Tibial artery (tissue), 4 donors: ENCODE data around the gene WHRN.

Experiments used
- DNase-seq, 2 donors: peaks; one replicate each; pipeline ENCODE4 v3.0.0-alpha.2; 2019
- H3K27ac ChIP-seq, 2 donors: fragments of 200-600 bp; sonication (generic) in 1 of 2; 1 replicate in 1 of 2; 2 replicates in 1 of 2; pipeline ENCODE4 v1.5.1; 2018 to 2019; ENCODE audit warnings: mild to moderate bottlenecking in 1 of 2
- H3K27me3 ChIP-seq, 2 donors: fragments of 200-600 bp; sonication (generic) in 1 of 2; one replicate each; pipeline versions ENCODE4 v1.5.1 to v1.6.0; 2016 to 2019
- H3K36me3 ChIP-seq, 3 donors: fragments of 200-600 bp; sonication (generic) in 2 of 3; one replicate each; pipeline ENCODE4 v1.5.1; 2016 to 2019; ENCODE audit warnings: mild to moderate bottlenecking in 2 of 3
- H3K4me1 ChIP-seq, 4 donors: fragments of 200-600 bp; sonication (generic) in 2 of 4; 1 replicate in 3 of 4; 2 replicates in 1 of 4; pipeline ENCODE4 v1.5.1; 2016 to 2019
- H3K4me3 ChIP-seq, 2 donors: fragments of 200-600 bp; sonication (generic) in 1 of 2; 1 replicate in 1 of 2; 2 replicates in 1 of 2; pipeline ENCODE4 v1.5.1; 2018 to 2019; ENCODE audit warnings: mild to moderate bottlenecking in 2 of 2
- H3K9me3 ChIP-seq, 3 donors: fragments of 200-600 bp; sonication (generic) in 1 of 3; one replicate each; pipeline ENCODE4 v1.5.1; 2016 to 2019
- intact Hi-C: fragments of 100-400 bp; cut with DNase I; formaldehyde crosslinking; loops from one replicate; pipeline ENCODE4 v1.15.0; 2023; ENCODE audit warnings: low total_unique reads
- TF ChIP-seq, protein P1 (sequence below), 2 experiments: fragments of 200-600 bp in 1 of 2; fragments of 450-650 bp in 1 of 2; IDR thresholded peaks; one replicate each; pipeline ENCODE4 v1.5.1; 2017 to 2019; ENCODE audit warnings: antibody characterized with exemption in 2 of 2, mild to moderate bottlenecking in 1 of 2, moderate library complexity in 1 of 2

Gene WHRN

DNA sequence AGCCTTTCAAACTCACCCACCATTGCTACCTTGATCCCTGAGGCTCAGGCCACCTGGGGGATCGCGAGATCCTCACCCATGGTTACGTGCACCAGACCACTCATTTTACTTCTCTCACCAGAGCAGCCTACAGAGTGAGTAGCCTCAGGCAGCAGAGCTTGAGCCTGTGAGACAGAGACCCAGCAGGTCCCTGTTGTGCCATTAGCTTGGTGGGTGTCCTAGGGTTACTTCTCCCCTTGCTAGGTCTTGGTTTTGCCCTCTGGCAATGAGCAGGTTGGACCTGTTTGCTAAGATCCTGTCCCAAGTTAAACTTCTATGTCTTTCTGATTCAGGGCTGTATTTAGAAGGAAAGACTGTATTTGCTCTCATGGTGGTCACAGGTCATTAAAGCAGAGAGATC lies 21.8 kb downstream of the WHRN start:
- peak in 1 of 2 donors; percentile 11 for DNase-seq

DNA sequence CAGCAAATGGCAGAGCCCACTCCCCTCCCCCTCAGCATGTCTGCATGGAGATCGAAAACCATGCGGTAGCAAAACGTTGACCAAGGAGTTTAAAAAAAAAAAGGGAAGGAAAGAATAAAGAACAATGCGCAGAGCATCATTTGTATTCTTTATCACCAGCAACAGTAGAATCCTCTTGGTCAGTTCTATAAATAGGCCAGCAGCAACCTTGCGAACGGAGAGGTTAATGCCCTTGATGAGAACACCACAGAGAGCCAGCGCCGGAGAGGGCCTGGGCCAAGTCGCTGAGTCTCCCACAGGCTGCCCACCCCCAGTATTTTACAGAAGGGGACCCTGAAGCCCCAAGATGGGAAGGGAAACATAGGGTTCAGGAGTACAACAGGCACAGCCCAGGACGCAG lies 22.7 kb downstream of the WHRN start:
- DNase-seq, result no peak
- Histone ChIP-seq H3K27ac (no peak overlapping the region), H3K4me1 (no peaks in the 10 kb centered on the region), H3K9me3 (no peaks in the 10 kb centered on the region), H3K27me3 (peaks cover 0 to 26% of the 10 kb centered on the region in 2 donors), H3K4me3 (no peak overlapping the region), H3K36me3 (peaks cover 0 to 2% (median 0%) of the 10 kb centered on the region in 3 donors)
- TF ChIP-seq, protein P1, sequence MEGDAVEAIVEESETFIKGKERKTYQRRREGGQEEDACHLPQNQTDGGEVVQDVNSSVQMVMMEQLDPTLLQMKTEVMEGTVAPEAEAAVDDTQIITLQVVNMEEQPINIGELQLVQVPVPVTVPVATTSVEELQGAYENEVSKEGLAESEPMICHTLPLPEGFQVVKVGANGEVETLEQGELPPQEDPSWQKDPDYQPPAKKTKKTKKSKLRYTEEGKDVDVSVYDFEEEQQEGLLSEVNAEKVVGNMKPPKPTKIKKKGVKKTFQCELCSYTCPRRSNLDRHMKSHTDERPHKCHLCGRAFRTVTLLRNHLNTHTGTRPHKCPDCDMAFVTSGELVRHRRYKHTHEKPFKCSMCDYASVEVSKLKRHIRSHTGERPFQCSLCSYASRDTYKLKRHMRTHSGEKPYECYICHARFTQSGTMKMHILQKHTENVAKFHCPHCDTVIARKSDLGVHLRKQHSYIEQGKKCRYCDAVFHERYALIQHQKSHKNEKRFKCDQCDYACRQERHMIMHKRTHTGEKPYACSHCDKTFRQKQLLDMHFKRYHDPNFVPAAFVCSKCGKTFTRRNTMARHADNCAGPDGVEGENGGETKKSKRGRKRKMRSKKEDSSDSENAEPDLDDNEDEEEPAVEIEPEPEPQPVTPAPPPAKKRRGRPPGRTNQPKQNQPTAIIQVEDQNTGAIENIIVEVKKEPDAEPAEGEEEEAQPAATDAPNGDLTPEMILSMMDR (IDR thresholded peaks at IDR 0.05), result no peak
- intact Hi-C loops, result no loop called here

More for the DNA sequence above, 21.8 kb downstream of the WHRN start:
- Histone ChIP-seq H3K9me3 (no peaks in the 10 kb centered on the region), H3K27me3 (peaks cover 0 to 18% of the 10 kb centered on the region in 2 donors), H3K36me3 (no peaks in the 10 kb centered on the region), H3K4me3 (no peak overlapping the region), H3K4me1 (no peaks in the 10 kb centered on the region), H3K27ac (no peak overlapping the region)
- intact Hi-C loops, result no loop called here
- TF ChIP-seq, protein P1 (IDR thresholded peaks at IDR 0.05), result no peak

DNA sequence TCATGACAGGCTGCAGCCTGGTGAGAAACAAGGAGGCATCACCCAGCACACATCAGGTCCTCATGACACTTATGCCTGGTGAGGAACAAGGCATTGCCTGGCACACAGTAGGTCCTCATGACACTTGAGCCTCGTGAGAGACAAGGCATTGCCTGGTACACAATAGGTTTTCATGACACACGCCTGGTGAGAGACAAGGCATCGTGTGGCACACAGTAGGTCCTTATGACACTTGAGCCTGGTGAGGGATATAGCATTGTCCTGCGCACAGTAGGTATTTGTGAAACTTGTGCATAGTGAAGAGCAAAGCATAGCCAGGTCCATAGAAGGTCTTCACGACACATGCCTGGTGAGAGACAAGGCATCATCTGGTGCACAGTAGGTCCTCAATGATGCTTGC lies 23.5 kb downstream of the WHRN start:
- H3K36me3 ChIP-seq, result peaks cover 0 to 4% (median 0%) of the 10 kb centered on the region in 3 donors
- peaks cover 0 to 32% of the 10 kb centered on the region in 2 donors for H3K27me3 ChIP-seq
- H3K27ac ChIP-seq, result no peak overlapping the region
- DNase-seq, result no peak
- H3K4me1 ChIP-seq, result no peaks in the 10 kb centered on the region
- H3K4me3 ChIP-seq, result no peak overlapping the region
- intact Hi-C loops, result no loop called here
- TF ChIP-seq, protein P1 (IDR thresholded peaks at IDR 0.05), result no peak
- H3K9me3 ChIP-seq, result no peaks in the 10 kb centered on the region

GRCh38 chr9:114480746-114481435 lies 24.4 kb downstream of the WHRN start:
- no peak for DNase-seq
- no peaks in the 10 kb centered on the region for H3K4me1 ChIP-seq
- intact Hi-C loops, result no loop called here

GRCh38 chr9:114478871-114479270 lies 26.4 kb downstream of the WHRN start:
- intact Hi-C loops, result no loop called here
- TF ChIP-seq, protein P1 (IDR thresholded peaks at IDR 0.05), result no peak
- Histone ChIP-seq H3K9me3 (no peaks in the 10 kb centered on the region), H3K27ac (no peak overlapping the region), H3K4me1 (no peaks in the 10 kb centered on the region), H3K36me3 (peaks cover 0 to 4% (median 0%) of the 10 kb centered on the region in 3 donors), H3K27me3 (peaks cover 0 to 26% of the 10 kb centered on the region in 2 donors), H3K4me3 (no peak overlapping the region)
- DNase-seq, result no peak

More at GRCh38 chr9:114480746-114481435, 24.4 kb downstream of the WHRN start:
- TF ChIP-seq, protein P1 (IDR thresholded peaks at IDR 0.05), result no peak
- Histone ChIP-seq H3K27me3 (peaks cover 0 to 32% of the 10 kb centered on the region in 2 donors), H3K36me3 (peaks cover 0 to 4% (median 0%) of the 10 kb centered on the region in 3 donors), H3K27ac (no peak overlapping the region), H3K9me3 (no peaks in the 10 kb centered on the region), H3K4me3 (no peak overlapping the region)
